ENCODE data around the gene RRP1B.

RRP1B gene

DNA sequence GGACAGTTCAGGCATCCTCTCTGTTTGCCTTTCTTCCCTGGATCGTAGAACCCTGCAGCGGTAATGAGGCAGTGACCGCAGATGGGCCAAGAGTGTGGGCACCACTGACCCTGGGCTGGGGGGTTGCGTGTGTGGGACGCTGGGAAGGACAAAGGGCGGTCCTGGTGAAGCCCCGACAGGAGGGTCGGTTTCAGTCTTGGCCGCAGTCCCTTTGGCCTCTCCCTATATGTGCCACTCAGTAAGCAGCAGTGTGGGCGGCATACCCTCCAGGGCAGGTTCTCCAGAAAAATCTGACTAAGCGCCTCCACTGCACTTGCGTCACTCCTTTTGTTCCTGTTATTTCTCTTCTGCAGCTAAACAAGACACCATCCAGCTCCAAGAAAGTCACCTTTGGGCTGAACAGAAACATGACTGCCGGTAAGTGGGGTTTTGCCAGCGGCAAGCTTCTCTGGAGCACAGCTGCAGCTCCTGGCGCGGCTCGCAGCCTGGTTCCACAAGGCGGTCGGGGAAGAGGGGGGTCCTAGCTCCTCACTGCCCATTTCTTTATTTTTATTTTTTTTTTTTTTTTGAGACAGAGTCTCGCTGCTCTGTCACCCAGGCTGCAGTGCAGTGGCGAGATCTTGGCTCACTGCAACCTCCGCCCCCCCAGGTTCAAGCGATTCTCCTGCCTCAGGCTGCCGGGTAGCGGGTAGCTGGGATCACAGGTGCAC is 31.9 kb downstream of the RRP1B start:
- peak; percentile 24 for DNase-seq (ENCODE audit: low read depth)
- TF ChIP-seq, protein P1, sequence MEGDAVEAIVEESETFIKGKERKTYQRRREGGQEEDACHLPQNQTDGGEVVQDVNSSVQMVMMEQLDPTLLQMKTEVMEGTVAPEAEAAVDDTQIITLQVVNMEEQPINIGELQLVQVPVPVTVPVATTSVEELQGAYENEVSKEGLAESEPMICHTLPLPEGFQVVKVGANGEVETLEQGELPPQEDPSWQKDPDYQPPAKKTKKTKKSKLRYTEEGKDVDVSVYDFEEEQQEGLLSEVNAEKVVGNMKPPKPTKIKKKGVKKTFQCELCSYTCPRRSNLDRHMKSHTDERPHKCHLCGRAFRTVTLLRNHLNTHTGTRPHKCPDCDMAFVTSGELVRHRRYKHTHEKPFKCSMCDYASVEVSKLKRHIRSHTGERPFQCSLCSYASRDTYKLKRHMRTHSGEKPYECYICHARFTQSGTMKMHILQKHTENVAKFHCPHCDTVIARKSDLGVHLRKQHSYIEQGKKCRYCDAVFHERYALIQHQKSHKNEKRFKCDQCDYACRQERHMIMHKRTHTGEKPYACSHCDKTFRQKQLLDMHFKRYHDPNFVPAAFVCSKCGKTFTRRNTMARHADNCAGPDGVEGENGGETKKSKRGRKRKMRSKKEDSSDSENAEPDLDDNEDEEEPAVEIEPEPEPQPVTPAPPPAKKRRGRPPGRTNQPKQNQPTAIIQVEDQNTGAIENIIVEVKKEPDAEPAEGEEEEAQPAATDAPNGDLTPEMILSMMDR (IDR thresholded peaks at IDR 0.05; ENCODE audit: insufficient read depth, low read depth, low read length, missing control alignments) = no peak
- H3K4me3 ChIP-seq (ENCODE audit: low read length) = no peak overlapping the region

GRCh38 chr21:43691801-43692200 is 32.4 kb downstream of the RRP1B start:
- DNase-seq (ENCODE audit: low read depth) = no peak
- TF ChIP-seq, protein P1 (IDR thresholded peaks at IDR 0.05; ENCODE audit: insufficient read depth, low read depth, low read length, missing control alignments) = no peak
- no peak overlapping the region for H3K4me3 ChIP-seq (ENCODE audit: low read length)

DNA sequence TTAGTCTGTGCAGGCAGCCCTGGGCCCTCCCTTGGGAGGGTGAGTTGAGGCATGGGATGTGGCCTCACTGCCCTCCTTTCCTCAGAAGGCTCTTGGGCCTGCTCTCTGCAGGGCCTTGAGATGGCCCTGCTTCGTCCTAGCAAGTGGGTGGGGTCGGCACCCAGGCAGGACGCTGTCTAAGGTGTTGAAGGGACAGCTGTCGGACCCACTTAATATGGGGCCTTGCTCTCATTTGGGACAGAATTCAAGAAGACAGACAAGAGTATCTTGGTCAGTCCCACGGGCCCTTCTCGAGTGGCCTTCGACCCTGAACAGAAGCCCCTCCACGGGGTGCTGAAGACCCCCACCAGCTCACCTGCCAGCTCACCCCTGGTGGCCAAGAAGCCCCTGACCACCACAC is 33.6 kb downstream of the RRP1B start:
- TF ChIP-seq, protein P1 (IDR thresholded peaks at IDR 0.05; ENCODE audit: insufficient read depth, low read depth, low read length, missing control alignments) = no peak
- DNase-seq (ENCODE audit: low read depth) = no peak
- H3K4me3 ChIP-seq (ENCODE audit: low read length) = no peak overlapping the region

DNA sequence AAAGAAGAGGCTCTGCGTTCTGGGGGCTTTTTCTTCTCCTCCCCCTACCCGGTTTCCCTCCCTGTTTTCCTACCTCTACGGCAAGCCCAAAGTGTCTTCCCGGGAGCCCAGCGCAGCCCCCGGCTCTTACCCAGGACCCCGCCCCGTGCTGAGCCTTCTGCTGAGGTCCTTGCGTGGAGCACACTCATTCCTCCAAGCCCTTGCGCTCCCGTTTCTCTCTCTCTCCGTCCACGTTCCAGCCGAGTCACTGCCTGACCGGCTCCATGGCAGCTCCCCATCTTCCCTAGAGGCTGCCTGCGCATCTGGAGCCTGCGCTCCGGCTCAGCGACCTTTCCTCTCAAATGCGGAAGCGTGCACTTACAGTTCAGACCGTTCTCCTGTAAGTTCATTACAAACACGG is 34.6 kb downstream of the RRP1B start:
- H3K4me3 ChIP-seq (ENCODE audit: low read length) = no peak overlapping the region

GRCh38 chr21:43694437-43695079 is 35.2 kb downstream of the RRP1B start:
- DNase-seq (ENCODE audit: low read depth) = no peak

More for the DNA sequence above, 34.6 kb downstream of the RRP1B start:
- DNase-seq (ENCODE audit: low read depth) = no peak
- TF ChIP-seq, protein P1 (IDR thresholded peaks at IDR 0.05; ENCODE audit: insufficient read depth, low read depth, low read length, missing control alignments) = no peak

DNA sequence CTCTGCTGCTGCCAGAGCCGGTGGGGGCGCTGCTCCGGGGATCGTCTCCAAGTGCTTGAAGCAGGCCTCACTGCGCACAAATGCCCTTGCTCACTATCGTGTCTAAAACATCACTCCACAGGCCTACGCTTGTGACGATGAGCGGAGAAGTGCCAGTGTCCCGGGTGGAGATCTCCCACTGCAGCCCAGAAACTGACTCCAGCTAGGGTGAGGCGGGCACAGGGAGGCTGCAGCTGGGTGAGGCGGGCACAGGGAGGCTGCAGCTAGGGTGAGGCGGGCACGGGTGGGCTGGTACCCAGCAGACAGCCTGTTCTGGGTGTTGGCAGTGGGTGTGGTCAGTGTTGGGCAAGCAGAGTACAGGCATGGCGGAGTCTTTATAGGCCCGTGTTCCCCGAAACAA is 36.9 kb downstream of the RRP1B start:
- H3K4me3 ChIP-seq (ENCODE audit: low read length) = no peak overlapping the region
- TF ChIP-seq, protein P1 (IDR thresholded peaks at IDR 0.05; ENCODE audit: insufficient read depth, low read depth, low read length, missing control alignments) = no peak
- DNase-seq (ENCODE audit: low read depth) = no peak

More at GRCh38 chr21:43694437-43695079, 35.2 kb downstream of the RRP1B start:
- TF ChIP-seq, protein P1 (IDR thresholded peaks at IDR 0.05; ENCODE audit: insufficient read depth, low read depth, low read length, missing control alignments) = no peak
- no peak overlapping the region for H3K4me3 ChIP-seq (ENCODE audit: low read length)

Measured in epithelial cell of esophagus (primary cell).